SK-N-SH (cell line): ENCODE results near the gene GC.

Source experiments
- EP300 ChIP-seq, 2 experiments: IDR thresholded peaks; 2 replicates each; pipeline versions ENCODE4 v1.4.0 to v1.6.1; 2012; ENCODE audit warnings: borderline replicate concordance in 1 of 2, low read depth in 1 of 2, low read length in 1 of 2
- FOXJ3 ChIP-seq: sonication (generic); formaldehyde crosslinking; IDR thresholded peaks from 2 replicates; pipeline ENCODE4 v1.5.1; 2020; ENCODE audit warnings: mild to moderate bottlenecking, missing genetic modification reagents
- FOXM1 ChIP-seq: IDR thresholded peaks from 2 replicates; pipeline ENCODE4 v1.4.0; 2012; ENCODE audit warnings: low read depth, mild to moderate bottlenecking
- MAX ChIP-seq: IDR thresholded peaks from 2 replicates; pipeline ENCODE4 v1.4.0; 2012; ENCODE audit warnings: low read depth
- MXI1 ChIP-seq: IDR thresholded peaks from 2 replicates; pipeline ENCODE4 v1.6.1; 2012; ENCODE audit warnings: mild to moderate bottlenecking, low read depth, low read length, improper control_type of control experiment
- NRF1 ChIP-seq: IDR thresholded peaks from 2 replicates; pipeline ENCODE4 v1.6.1; 2012; ENCODE audit warnings: low read depth, mild to moderate bottlenecking, low read length
- RAD21 ChIP-seq: IDR thresholded peaks from 2 replicates; pipeline ENCODE4 v1.6.1; 2012; ENCODE audit warnings: mild to moderate bottlenecking, low read length
- RXRA ChIP-seq: IDR thresholded peaks from 2 replicates; pipeline ENCODE4 v1.4.0; 2012; ENCODE audit warnings: low read depth, mild to moderate bottlenecking, borderline replicate concordance
- TEAD4 ChIP-seq: IDR thresholded peaks from 2 replicates; pipeline ENCODE4 v1.4.0; 2012; ENCODE audit warnings: mild to moderate bottlenecking, borderline replicate concordance; ENCODE audit not compliant: insufficient read depth
- YY1 ChIP-seq: IDR thresholded peaks from 2 replicates; pipeline ENCODE4 v1.4.0; 2012; ENCODE audit warnings: low read depth, mild to moderate bottlenecking
- TF ChIP-seq, protein P1 (sequence below): fragments of 200-600 bp; sonication (generic); IDR thresholded peaks from 2 replicates; pipeline ENCODE4 v1.6.1; 2017; ENCODE audit warnings: antibody characterized with exemption, mild to moderate bottlenecking, moderate library complexity
- TF ChIP-seq, protein P2 (sequence below): IDR thresholded peaks from 2 replicates; pipeline ENCODE4 v1.6.1; 2012; ENCODE audit warnings: mild to moderate bottlenecking, low read depth, low read length, moderate library complexity

DNA sequence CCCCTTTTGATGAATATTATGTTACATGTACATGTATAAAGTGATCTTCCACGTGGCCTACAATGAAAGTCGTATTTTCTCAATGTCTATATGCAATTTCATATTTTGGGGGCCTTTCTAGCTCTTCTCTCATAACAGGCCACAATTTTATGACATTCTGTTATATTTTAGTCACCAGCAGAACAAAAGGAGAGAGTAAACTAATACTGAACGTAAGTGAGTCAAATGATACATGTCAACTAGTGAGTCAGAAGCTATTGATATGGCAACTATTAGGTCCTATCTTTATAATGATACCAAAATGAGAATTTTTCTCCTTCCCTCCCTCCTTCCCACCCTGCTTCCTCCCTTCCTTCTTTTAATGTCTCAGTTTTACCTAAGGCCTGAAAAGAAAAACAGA is 14.4 kb downstream of the GC start:
- TF ChIP-seq NRF1 (no peak), RAD21 (no peak), YY1 (no peak), EP300 (IDR thresholded peaks at IDR 0.05; ENCODE audit: borderline replicate concordance in 1 of 2, low read depth in 1 of 2, low read length in 1 of 2) (no peak), MAX (no peak), FOXJ3 (CRISPR knock-in tag) (no peak), MXI1 (no peak), TEAD4 (no peak), RXRA (no peak), FOXM1 (no peak)
- TF ChIP-seq, protein P1, sequence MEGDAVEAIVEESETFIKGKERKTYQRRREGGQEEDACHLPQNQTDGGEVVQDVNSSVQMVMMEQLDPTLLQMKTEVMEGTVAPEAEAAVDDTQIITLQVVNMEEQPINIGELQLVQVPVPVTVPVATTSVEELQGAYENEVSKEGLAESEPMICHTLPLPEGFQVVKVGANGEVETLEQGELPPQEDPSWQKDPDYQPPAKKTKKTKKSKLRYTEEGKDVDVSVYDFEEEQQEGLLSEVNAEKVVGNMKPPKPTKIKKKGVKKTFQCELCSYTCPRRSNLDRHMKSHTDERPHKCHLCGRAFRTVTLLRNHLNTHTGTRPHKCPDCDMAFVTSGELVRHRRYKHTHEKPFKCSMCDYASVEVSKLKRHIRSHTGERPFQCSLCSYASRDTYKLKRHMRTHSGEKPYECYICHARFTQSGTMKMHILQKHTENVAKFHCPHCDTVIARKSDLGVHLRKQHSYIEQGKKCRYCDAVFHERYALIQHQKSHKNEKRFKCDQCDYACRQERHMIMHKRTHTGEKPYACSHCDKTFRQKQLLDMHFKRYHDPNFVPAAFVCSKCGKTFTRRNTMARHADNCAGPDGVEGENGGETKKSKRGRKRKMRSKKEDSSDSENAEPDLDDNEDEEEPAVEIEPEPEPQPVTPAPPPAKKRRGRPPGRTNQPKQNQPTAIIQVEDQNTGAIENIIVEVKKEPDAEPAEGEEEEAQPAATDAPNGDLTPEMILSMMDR: no peak
- TF ChIP-seq, protein P2, sequence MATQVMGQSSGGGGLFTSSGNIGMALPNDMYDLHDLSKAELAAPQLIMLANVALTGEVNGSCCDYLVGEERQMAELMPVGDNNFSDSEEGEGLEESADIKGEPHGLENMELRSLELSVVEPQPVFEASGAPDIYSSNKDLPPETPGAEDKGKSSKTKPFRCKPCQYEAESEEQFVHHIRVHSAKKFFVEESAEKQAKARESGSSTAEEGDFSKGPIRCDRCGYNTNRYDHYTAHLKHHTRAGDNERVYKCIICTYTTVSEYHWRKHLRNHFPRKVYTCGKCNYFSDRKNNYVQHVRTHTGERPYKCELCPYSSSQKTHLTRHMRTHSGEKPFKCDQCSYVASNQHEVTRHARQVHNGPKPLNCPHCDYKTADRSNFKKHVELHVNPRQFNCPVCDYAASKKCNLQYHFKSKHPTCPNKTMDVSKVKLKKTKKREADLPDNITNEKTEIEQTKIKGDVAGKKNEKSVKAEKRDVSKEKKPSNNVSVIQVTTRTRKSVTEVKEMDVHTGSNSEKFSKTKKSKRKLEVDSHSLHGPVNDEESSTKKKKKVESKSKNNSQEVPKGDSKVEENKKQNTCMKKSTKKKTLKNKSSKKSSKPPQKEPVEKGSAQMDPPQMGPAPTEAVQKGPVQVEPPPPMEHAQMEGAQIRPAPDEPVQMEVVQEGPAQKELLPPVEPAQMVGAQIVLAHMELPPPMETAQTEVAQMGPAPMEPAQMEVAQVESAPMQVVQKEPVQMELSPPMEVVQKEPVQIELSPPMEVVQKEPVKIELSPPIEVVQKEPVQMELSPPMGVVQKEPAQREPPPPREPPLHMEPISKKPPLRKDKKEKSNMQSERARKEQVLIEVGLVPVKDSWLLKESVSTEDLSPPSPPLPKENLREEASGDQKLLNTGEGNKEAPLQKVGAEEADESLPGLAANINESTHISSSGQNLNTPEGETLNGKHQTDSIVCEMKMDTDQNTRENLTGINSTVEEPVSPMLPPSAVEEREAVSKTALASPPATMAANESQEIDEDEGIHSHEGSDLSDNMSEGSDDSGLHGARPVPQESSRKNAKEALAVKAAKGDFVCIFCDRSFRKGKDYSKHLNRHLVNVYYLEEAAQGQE: no peak
